Neural progenitor cell (in vitro differentiated cells): Measurements from ENCODE around the gene MUC3A. TPM values are rescaled to one million over a fixed set of nuclear protein-coding genes. Genes with fewer than 3 reads are reported as not detected.
"Not testable (repeated sequence)": the region's sequence is repeated elsewhere in the genome, so short reads cannot be mapped to it uniquely, and the experiment has no call there.

Experiments used
- DNase-seq: peaks from one replicate; pipeline ENCODE4 v3.0.0-alpha.2; 2016; ENCODE audit warnings: low spot score
- H2AFZ ChIP-seq: fragments of 200-600 bp; sonication (generic); replicated peaks from 2 replicates; pipeline ENCODE4 v1.6.1; 2016; ENCODE audit warnings: antibody characterized with exemption
- H3F3A ChIP-seq: fragments of 200-600 bp; sonication (generic); 2 replicates; pipeline ENCODE4 v1.6.1; 2016; ENCODE audit warnings: antibody characterized with exemption, low read depth
- H3K27ac ChIP-seq: fragments of 200-600 bp; sonication (generic); 2 replicates; pipeline ENCODE4 v1.5.1; 2016; ENCODE audit warnings: mild to moderate bottlenecking
- H3K27me3 ChIP-seq: fragments of 200-600 bp; sonication (generic); 2 replicates; pipeline ENCODE4 v1.6.1; 2016; ENCODE audit warnings: mild to moderate bottlenecking, moderate library complexity
- H3K36me3 ChIP-seq: fragments of 200-600 bp; sonication (generic); 2 replicates; pipeline ENCODE4 v1.5.1; 2016
- H3K4me1 ChIP-seq: fragments of 200-600 bp; sonication (generic); 2 replicates; pipeline ENCODE4 v1.6.1; 2016; ENCODE audit warnings: mixed run types
- H3K4me2 ChIP-seq: fragments of 200-600 bp; sonication (generic); 2 replicates; pipeline ENCODE4 v1.6.1; 2016
- H3K4me3 ChIP-seq: fragments of 200-600 bp; sonication (generic); 2 replicates; pipeline ENCODE4 v1.5.1; 2016
- H3K79me2 ChIP-seq: fragments of 200-600 bp; sonication (generic); 2 replicates; pipeline ENCODE4 v1.6.1; 2016; ENCODE audit warnings: low read depth
- H3K9ac ChIP-seq: fragments of 200-600 bp; sonication (generic); 2 replicates; pipeline ENCODE4 v1.6.1; 2016
- H3K9me3 ChIP-seq: fragments of 200-600 bp; sonication (generic); 2 replicates; pipeline ENCODE4 v1.5.1; 2016; ENCODE audit warnings: low read depth
- H4K20me1 ChIP-seq: fragments of 200-600 bp; sonication (generic); 2 replicates; pipeline ENCODE4 v1.6.1; 2016; ENCODE audit warnings: low read depth
- H3K27ac Mint-ChIP-seq: 3 replicates; pipeline ENCODE4 v1.8.0; 2021; ENCODE audit warnings: mixed read lengths
- H3K27me3 Mint-ChIP-seq: 2 replicates; pipeline ENCODE4 v1.8.0; 2022; ENCODE audit warnings: low read depth, mild to moderate bottlenecking, inconsistent platforms, moderate library complexity, mixed read lengths; ENCODE audit not compliant: insufficient read depth
- H3K36me3 Mint-ChIP-seq: 3 replicates; pipeline ENCODE4 v1.8.0; 2021; ENCODE audit warnings: mixed read lengths
- H3K4me1 Mint-ChIP-seq: 3 replicates; pipeline ENCODE4 v1.8.0; 2021; ENCODE audit warnings: mixed read lengths
- H3K4me3 Mint-ChIP-seq: 3 replicates; pipeline ENCODE4 v1.8.0; 2021; ENCODE audit warnings: mild to moderate bottlenecking, moderate library complexity, mixed read lengths
- H3K9me3 Mint-ChIP-seq: 3 replicates; pipeline ENCODE4 v1.8.0; 2020; ENCODE audit warnings: mixed read lengths
- EZH2 ChIP-seq: fragments of 200-600 bp; sonication (generic); IDR thresholded peaks from 2 replicates; pipeline ENCODE4 v1.6.1; 2017; ENCODE audit warnings: antibody characterized with exemption, mild to moderate bottlenecking, moderate library complexity
- EZH2phosphoT487 ChIP-seq: fragments of 200-600 bp; sonication (generic); IDR thresholded peaks from 2 replicates; pipeline ENCODE4 v1.6.1; 2017; ENCODE audit warnings: antibody characterized with exemption
- total RNA-seq: library from RNA; depleted of rRNA; stranded (reverse); fragments of >200 nt; gene quantifications from 2 replicates; pipeline ENCODE4 v1.2.3, GENCODE V29; 2015; ENCODE audit warnings: low replicate concordance
- TF ChIP-seq, protein P1 (sequence below): fragments of 200-600 bp; sonication (generic); IDR thresholded peaks from 2 replicates; pipeline ENCODE4 v1.5.1; 2017; ENCODE audit warnings: antibody characterized with exemption, mild to moderate bottlenecking

The MUC3A gene
- total RNA-seq, 1 donor from 2014 or later: 0.80 TPM

DNA sequence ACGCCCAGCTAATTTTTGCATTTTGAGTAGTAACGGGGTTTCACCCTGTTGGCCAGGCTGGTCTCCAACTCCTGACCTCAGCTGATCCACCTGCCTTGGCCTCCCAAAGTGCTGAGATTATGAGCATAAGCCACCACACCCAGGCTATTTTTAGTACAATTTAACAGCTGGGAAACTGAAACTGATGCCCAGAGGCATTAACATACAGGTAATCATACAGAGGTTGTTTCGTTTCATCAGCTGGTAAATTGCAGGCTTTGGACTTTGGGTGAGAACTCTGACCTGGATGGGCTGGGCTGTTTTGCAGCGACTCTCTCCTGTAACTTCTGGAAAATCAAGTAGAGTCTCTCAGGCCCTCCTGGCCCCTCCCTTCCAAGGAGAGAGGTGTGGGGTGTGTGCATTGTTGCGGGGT is 47.4 kb upstream of the MUC3A start:
- Mint-ChIP-seq H3K27me3 (peaks cover 17% of the 10 kb centered on the region), H3K36me3 (no peaks in the 10 kb centered on the region), H3K4me1 (peaks cover 3% of the 10 kb centered on the region), H3K4me3 (no peak overlapping the region), H3K9me3 (no peaks in the 10 kb centered on the region), H3K27ac (no peak overlapping the region)
- Histone ChIP-seq H3F3A (peaks cover 7% of the 10 kb centered on the region), H3K4me3 (no peak overlapping the region), H3K9ac (no peak overlapping the region), H4K20me1 (no peaks in the 10 kb centered on the region), H3K27ac (no peak overlapping the region), H3K4me1 (no peaks in the 10 kb centered on the region), H3K9me3 (no peaks in the 10 kb centered on the region), H2AFZ (no peak overlapping the region), H3K79me2 (no peaks in the 10 kb centered on the region), H3K36me3 (no peaks in the 10 kb centered on the region), H3K27me3 (peaks cover 12% of the 10 kb centered on the region), H3K4me2 (no peak overlapping the region)
- TF ChIP-seq EZH2: no peak
- TF ChIP-seq EZH2phosphoT487: no peak
- TF ChIP-seq, protein P1, sequence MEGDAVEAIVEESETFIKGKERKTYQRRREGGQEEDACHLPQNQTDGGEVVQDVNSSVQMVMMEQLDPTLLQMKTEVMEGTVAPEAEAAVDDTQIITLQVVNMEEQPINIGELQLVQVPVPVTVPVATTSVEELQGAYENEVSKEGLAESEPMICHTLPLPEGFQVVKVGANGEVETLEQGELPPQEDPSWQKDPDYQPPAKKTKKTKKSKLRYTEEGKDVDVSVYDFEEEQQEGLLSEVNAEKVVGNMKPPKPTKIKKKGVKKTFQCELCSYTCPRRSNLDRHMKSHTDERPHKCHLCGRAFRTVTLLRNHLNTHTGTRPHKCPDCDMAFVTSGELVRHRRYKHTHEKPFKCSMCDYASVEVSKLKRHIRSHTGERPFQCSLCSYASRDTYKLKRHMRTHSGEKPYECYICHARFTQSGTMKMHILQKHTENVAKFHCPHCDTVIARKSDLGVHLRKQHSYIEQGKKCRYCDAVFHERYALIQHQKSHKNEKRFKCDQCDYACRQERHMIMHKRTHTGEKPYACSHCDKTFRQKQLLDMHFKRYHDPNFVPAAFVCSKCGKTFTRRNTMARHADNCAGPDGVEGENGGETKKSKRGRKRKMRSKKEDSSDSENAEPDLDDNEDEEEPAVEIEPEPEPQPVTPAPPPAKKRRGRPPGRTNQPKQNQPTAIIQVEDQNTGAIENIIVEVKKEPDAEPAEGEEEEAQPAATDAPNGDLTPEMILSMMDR: no peak
- no peak for DNase-seq

DNA sequence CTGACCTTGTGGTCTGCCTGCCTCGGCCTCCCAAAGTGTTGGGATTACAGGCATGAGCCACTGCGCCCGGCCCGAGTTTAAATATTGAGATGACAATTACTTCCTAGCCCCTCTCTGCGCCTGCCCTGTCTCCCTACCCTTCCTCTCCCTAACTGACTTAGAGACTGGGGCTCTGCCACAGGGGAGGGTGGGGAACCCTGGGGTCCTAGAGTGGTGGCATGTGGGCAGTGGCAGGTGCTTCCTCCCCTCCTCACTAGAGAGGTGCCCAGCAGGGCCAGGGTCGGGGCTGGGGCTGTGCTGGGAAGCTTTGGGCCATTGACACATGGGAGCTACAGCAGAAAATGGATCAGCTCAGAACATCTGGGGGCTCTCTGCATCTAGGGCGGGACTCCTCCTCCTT is 46.7 kb upstream of the MUC3A start:
- Histone ChIP-seq H3K9ac (no peak overlapping the region), H3K27me3 (peaks cover 5% of the 10 kb centered on the region), H3K79me2 (no peaks in the 10 kb centered on the region), H4K20me1 (no peaks in the 10 kb centered on the region), H3K4me2 (no peak overlapping the region), H3K4me3 (no peak overlapping the region), H3K27ac (no peak overlapping the region), H3F3A (peaks cover 4% of the 10 kb centered on the region), H3K9me3 (no peaks in the 10 kb centered on the region), H3K4me1 (no peaks in the 10 kb centered on the region), H3K36me3 (no peaks in the 10 kb centered on the region), H2AFZ (no peak overlapping the region)
- H3K4me1 Mint-ChIP-seq: peaks cover 3% of the 10 kb centered on the region
- H3K27me3 Mint-ChIP-seq: peaks cover 12% of the 10 kb centered on the region
- no peak for DNase-seq
- no peak overlapping the region for H3K27ac Mint-ChIP-seq
- H3K36me3 Mint-ChIP-seq: no peaks in the 10 kb centered on the region
- no peaks in the 10 kb centered on the region for H3K9me3 Mint-ChIP-seq
- no peak for TF ChIP-seq EZH2phosphoT487
- TF ChIP-seq, protein P1: no peak
- no peak for TF ChIP-seq EZH2
- H3K4me3 Mint-ChIP-seq: no peak overlapping the region

DNA sequence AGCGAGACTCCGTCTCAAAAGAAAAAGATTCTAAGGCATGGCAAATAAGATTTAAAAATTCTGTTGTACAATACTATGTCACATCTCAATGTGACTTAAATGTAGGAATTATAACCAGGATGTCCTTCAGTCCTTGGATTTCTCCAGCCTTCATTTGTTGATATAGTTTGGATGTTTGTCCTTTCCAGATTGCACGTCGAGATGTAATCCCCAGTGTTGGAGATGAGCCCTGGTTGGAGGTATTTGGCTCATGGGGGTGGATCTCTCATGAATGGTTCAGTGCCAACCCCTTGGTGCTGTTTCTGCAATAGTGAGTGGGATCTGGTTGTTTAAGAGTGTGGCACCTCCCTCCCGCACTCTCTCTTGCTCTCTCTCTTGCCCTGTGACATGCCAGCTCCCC is 40.8 kb upstream of the MUC3A start:
- H3K36me3 Mint-ChIP-seq: no peaks in the 10 kb centered on the region
- H4K20me1 ChIP-seq: no peaks in the 10 kb centered on the region
- H3K4me3 Mint-ChIP-seq: no peak overlapping the region
- peaks cover 3% of the 10 kb centered on the region for H3K9me3 Mint-ChIP-seq
- peaks cover 6% of the 10 kb centered on the region for H3F3A ChIP-seq
- H3K4me1 ChIP-seq: no peaks in the 10 kb centered on the region
- no peak overlapping the region for H2AFZ ChIP-seq
- no peaks in the 10 kb centered on the region for H3K36me3 ChIP-seq
- H3K4me3 ChIP-seq: no peak overlapping the region
- H3K27me3 Mint-ChIP-seq: peaks cover 17% of the 10 kb centered on the region
- no peaks in the 10 kb centered on the region for H3K27me3 ChIP-seq
- no peak overlapping the region for H3K4me2 ChIP-seq
- no peak for DNase-seq
- no peak overlapping the region for H3K9ac ChIP-seq
- no peaks in the 10 kb centered on the region for H3K4me1 Mint-ChIP-seq
- H3K9me3 ChIP-seq: no peaks in the 10 kb centered on the region
- no peaks in the 10 kb centered on the region for H3K79me2 ChIP-seq
- H3K27ac Mint-ChIP-seq: no peak overlapping the region
- TF ChIP-seq, protein P1: no peak
- TF ChIP-seq EZH2 (no peak), EZH2phosphoT487 (no peak)
- H3K27ac ChIP-seq: no peak overlapping the region

DNA sequence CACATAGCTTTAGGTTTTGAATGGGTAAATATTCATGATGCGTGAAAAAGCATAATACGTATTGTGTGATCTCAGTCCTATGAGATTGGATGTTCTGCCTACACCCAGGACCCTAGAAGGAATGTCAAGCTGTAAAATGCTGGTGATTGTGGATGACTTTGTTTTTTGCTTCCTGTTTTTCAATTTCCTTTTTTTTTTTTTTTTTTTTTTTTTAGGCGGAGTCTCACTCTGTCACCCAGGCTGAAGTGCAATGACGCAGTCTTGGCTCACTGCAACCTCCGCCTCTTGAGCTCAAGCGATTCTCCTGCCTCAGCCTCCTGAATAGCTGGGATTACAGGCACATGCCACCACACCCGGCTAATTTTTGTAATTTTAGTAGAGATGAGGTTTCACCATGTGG is 38.9 kb upstream of the MUC3A start:
- not testable (repeated sequence) for H3K27ac ChIP-seq, H3K4me1 ChIP-seq, H3K4me2 ChIP-seq, H4K20me1 ChIP-seq, H3K79me2 ChIP-seq, H3K9ac ChIP-seq, H3K36me3 Mint-ChIP-seq, H3K4me3 ChIP-seq, H3K4me3 Mint-ChIP-seq, H3K27ac Mint-ChIP-seq, H3K4me1 Mint-ChIP-seq, H3K36me3 ChIP-seq, H3K27me3 ChIP-seq, H3F3A ChIP-seq, DNase-seq, H2AFZ ChIP-seq, H3K9me3 Mint-ChIP-seq, H3K9me3 ChIP-seq
- H3K27me3 Mint-ChIP-seq: peaks cover 17% of the 10 kb centered on the region
